Body of pancreas (tissue), 4 donors: Measurements from ENCODE around the gene FYB2. TPM values are rescaled to one million over a fixed set of nuclear protein-coding genes. Genes with fewer than 3 reads are reported as not detected.
A peak's percentile ranks its signal among the peaks of the same experiment; 100 is the strongest.

Experiments used
- ATAC-seq: fragments of 150-250 bp; one replicate; pipeline ENCODE4 v1.9.1; 2016
- DNase-seq, 4 donors: peaks; one replicate each; pipeline ENCODE4 v3.0.0-alpha.2; 2019
- H3K27ac ChIP-seq, 4 donors: fragments of 200-600 bp; sonication (generic); 1 replicate in 3 of 4; 2 replicates in 1 of 4; pipeline versions ENCODE4 v1.5.1 to v1.6.1; 2016 to 2019; ENCODE audit warnings: mild to moderate bottlenecking in 1 of 4, mixed read lengths in 1 of 4, moderate library complexity in 1 of 4
- H3K27me3 ChIP-seq, 2 donors: fragments of 200-600 bp; sonication (generic); one replicate each; pipeline ENCODE4 v1.6.0; 2016; ENCODE audit warnings: mild to moderate bottlenecking in 1 of 2
- H3K36me3 ChIP-seq, 2 donors: fragments of 200-600 bp; sonication (generic); replicated peaks in 1 of 2; 2 replicates each; pipeline ENCODE4 v1.5.1; 2016; ENCODE audit warnings: low read depth in 2 of 2; ENCODE audit not compliant: insufficient read depth in 1 of 2
- H3K4me1 ChIP-seq: fragments of 200-600 bp; sonication (generic); one replicate; pipeline ENCODE4 v1.6.0; 2016
- H3K4me3 ChIP-seq, 2 donors: fragments of 200-600 bp; sonication (generic); 1 replicate in 1 of 2; 2 replicates in 1 of 2; pipeline ENCODE4 v1.5.1; 2016 to 2019
- H3K9me3 ChIP-seq, 3 donors: fragments of 200-600 bp; sonication (generic); 1 replicate in 2 of 3; 2 replicates in 1 of 3; pipeline ENCODE4 v1.5.1; 2016
- POLR2A ChIP-seq, 3 donors: fragments of 450-650 bp; IDR thresholded peaks; one replicate each; pipeline ENCODE4 v1.6.1; 2016; ENCODE audit warnings: antibody characterized with exemption in 3 of 3, mild to moderate bottlenecking in 2 of 3
- WGBS, 2 donors: methylation state at CpG; one replicate each; pipeline ENCODE4 v1.1.5; 2017; 5-methylcytosine and 5-hydroxymethylcytosine counted together
- intact Hi-C: fragments of 100-400 bp; cut with DNase I; formaldehyde crosslinking; loops from one replicate; pipeline ENCODE4 v1.15.1; 2023
- total RNA-seq, 2 donors: library from RNA; depleted of rRNA; stranded (reverse); fragments of >200 nt; gene quantifications; one replicate each; pipeline ENCODE4 v1.1.0, GENCODE V29; 2016
- TF ChIP-seq, protein P1 (sequence below), 7 experiments: fragments of 450-650 bp in 4 of 7; fragments of 200-600 bp in 3 of 7; sonication (generic) in 3 of 7; IDR thresholded peaks; one replicate each; pipeline ENCODE4 v1.5.1; 2016 to 2019; ENCODE audit warnings: antibody characterized with exemption in 7 of 7

The FYB2 gene
- total RNA-seq, 2 donors from 2014 or later, result 2.3 to 3.4 TPM

DNA sequence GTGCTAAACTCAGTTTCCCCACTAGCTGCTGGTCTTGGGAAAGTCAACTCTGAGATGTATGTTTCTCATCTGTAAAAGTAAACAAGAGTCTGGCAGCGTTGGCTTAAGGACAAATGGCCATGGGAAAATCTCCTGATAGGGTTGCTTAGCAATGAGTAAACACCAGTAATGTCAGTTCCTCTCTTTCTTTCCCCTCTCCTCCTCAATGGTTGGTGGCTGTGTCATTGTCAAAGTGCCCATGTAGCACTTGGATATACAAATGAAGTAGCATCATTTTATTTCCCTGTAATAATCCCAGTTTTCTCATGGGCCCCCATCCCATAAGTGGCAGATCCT, 2.2 kb upstream of the FYB2 start:
- DNase-seq (peak; percentile 18 to 48 (median 33)), ATAC-seq (peak; percentile 83)
- peak overlapping the region in 2 of 4 donors; percentile 34 to 48 for H3K27ac ChIP-seq
- H3K4me1 ChIP-seq, result peaks cover 32% of the 10 kb centered on the region
- no peaks in the 10 kb centered on the region for H3K9me3 ChIP-seq
- intact Hi-C loops, result no loop called here
- H3K36me3 ChIP-seq, result no peaks in the 10 kb centered on the region
- 0% methylated on average over 1 of the region's 1 CpG for WGBS, 2 donors
- H3K27me3 ChIP-seq, result no peaks in the 10 kb centered on the region
- no peak for TF ChIP-seq POLR2A (IDR thresholded peaks at IDR 0.05)
- TF ChIP-seq, protein P1, sequence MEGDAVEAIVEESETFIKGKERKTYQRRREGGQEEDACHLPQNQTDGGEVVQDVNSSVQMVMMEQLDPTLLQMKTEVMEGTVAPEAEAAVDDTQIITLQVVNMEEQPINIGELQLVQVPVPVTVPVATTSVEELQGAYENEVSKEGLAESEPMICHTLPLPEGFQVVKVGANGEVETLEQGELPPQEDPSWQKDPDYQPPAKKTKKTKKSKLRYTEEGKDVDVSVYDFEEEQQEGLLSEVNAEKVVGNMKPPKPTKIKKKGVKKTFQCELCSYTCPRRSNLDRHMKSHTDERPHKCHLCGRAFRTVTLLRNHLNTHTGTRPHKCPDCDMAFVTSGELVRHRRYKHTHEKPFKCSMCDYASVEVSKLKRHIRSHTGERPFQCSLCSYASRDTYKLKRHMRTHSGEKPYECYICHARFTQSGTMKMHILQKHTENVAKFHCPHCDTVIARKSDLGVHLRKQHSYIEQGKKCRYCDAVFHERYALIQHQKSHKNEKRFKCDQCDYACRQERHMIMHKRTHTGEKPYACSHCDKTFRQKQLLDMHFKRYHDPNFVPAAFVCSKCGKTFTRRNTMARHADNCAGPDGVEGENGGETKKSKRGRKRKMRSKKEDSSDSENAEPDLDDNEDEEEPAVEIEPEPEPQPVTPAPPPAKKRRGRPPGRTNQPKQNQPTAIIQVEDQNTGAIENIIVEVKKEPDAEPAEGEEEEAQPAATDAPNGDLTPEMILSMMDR (IDR thresholded peaks at IDR 0.05), result no peak
- H3K4me3 ChIP-seq, result no peak overlapping the region

- Histone ChIP-seq H3K36me3 (no peaks in the 10 kb centered on the region), H3K27me3 (no peaks in the 10 kb centered on the region), H3K4me3 (no peak overlapping the region), H3K27ac (peak overlapping the region in 2 of 4 donors; percentile 34 to 48), H3K9me3 (no peaks in the 10 kb centered on the region), H3K4me1 (peaks cover 32% of the 10 kb centered on the region)
- peak; percentile 78 for ATAC-seq
- 11 to 14% methylated on average over 7 of the region's 7 CpGs for WGBS, 2 donors
- DNase-seq, result peak; percentile 84 to 89 (median 85)
- no peak for TF ChIP-seq POLR2A (IDR thresholded peaks at IDR 0.05)
- TF ChIP-seq, protein P1 (IDR thresholded peaks at IDR 0.05), result peak; percentile 80 to 96 (median 85)
- intact Hi-C loops, result no loop called here
Observed at GRCh38 chr1:56820755-56821461, 1.7 kb upstream of the FYB2 start.

- Histone ChIP-seq H3K36me3 (no peaks in the 10 kb centered on the region), H3K4me1 (peaks cover 32% of the 10 kb centered on the region), H3K27ac (no peak overlapping the region), H3K27me3 (no peaks in the 10 kb centered on the region), H3K4me3 (no peak overlapping the region), H3K9me3 (no peaks in the 10 kb centered on the region)
- no peak for TF ChIP-seq POLR2A (IDR thresholded peaks at IDR 0.05)
- TF ChIP-seq, protein P1 (IDR thresholded peaks at IDR 0.05), result no peak
- ATAC-seq (no peak), DNase-seq (no peak)
- WGBS, 2 donors, result 80 to 88% methylated on average over 6 of the region's 6 CpGs
- intact Hi-C loops, result no loop called here
Observed at GRCh38 chr1:56817716-56818463, 1.3 kb downstream of the FYB2 start.

DNA sequence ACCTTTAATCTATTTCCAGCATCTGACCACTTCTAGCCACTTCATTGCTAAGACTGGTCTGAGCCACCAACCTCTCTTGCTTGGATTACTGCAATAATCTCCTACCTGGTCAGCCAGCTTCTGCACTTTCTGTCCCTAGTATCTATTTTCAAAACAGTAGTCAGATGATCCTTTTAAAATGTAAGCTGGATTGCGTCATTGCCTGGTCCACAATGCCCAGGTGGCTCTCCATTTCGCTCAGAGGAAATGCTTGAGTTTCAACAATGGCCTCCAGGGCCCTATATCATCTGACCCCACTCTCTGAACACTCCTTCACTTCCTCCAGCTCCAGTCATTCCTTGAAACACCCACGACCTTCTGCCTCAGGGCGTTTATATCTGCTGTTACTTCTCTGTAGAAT, 2.3 kb downstream of the FYB2 start:
- WGBS, 2 donors, result 83 to 88% methylated on average over 4 of the region's 4 CpGs
- H3K27me3 ChIP-seq, result no peaks in the 10 kb centered on the region
- H3K4me1 ChIP-seq, result peaks cover 32% of the 10 kb centered on the region
- no peaks in the 10 kb centered on the region for H3K36me3 ChIP-seq
- H3K27ac ChIP-seq, result no peak overlapping the region
- intact Hi-C loops, result no loop called here
- TF ChIP-seq POLR2A (IDR thresholded peaks at IDR 0.05), result no peak
- TF ChIP-seq, protein P1 (IDR thresholded peaks at IDR 0.05), result no peak
- H3K4me3 ChIP-seq, result no peak overlapping the region
- H3K9me3 ChIP-seq, result no peaks in the 10 kb centered on the region
- DNase-seq, result no peak
- ATAC-seq, result no peak
